Activated CD8-positive, alpha-beta memory T cell treated with anti-CD3 and anti-CD28 coated beads for 1 hour (primary cell): ENCODE measurements around the gene RGS3.
"Not testable (repeated sequence)": the region's sequence is repeated elsewhere in the genome, so short reads cannot be mapped to it uniquely, and the experiment has no call there.

Experiments used
- DNase-seq, 2 donors: peaks; one replicate each; pipeline ENCODE4 v3.0.0-alpha.2; 2020; ENCODE audit warnings: low read depth in 1 of 2; ENCODE audit errors: extremely low read depth in 1 of 2

The RGS3 gene

DNA sequence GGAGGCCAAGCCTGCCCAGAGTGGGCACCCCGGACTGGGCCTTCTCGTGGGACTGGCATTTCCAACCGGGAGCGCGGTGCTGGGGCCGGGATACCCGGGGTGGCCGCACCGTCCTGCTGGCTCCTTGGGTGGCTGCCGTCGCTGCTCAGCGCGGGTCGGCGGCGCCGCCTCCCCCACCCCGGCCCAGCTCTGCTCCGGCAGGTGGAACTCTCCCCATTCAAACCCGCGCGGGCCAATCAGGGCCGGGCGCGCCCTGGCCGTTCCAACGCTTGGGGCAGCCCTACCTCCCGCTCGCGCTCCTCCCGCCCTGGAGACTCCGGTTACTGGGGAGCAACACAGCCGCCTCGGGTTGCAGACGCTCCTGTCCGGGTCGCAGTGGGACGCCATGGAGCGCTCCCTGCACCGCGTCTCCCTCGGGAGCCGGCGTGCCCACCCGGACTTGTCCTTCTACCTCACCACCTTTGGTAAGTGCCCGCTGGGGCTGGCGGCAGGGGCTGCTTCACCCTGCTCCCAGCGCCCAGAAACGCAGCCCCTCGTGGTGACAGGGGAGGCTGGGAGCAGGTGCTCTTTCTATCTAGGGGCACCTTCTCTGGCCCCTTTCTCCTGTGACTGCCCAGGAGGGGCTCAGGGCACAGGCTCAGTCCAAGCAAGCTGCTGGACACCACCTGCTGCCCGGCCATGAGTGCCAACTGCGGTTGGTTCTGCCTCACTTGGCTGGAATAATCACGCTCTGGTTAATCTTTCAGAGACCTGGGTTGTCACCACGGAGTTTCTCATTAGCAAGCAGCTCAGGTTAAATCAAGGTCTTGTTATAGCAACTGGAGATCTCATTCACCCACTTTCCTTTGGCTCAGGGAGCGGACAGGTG, at the start of gene RGS3:
TSS of gene RGS3 (plus strand) at position 310 of the 868 bp plus-strand sequence. CDS start at position 386, 76 bp downstream.
- DNase-seq = no peak

DNA sequence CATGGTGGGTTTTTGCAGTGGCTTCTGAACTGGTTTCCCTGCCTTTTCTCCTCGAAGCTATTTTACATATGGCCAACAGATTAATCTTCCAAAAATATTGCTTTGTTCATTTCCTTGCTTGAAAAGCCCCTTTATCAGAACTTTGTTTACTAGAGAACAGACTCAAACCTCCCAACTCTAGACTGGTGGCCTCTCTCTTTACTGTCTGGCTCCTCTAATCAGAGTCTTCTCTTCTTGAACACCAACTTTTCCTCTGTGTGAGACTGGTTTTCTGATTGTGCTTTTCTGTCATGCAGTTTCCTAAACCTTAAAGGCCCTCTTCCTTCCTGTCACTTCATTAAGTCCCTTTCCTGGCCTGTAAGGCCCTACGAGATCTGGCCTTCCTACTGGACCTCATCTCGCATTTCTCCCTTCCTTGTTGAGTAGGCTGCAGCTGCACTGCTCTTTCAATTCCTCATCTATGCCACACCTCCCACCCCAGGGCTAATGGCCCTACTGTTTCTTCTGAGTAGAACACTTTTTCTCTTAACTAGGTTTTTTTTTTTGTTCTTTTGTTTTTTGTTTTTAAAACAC, 47.3 kb upstream of the RGS3 start:
- no peak for DNase-seq

- no peak for DNase-seq
Measured at GRCh38 chr9:113417370-113417769, 46.2 kb upstream of the RGS3 start.

- DNase-seq = no peak
Measured at GRCh38 chr9:113421726-113422125, 41.8 kb upstream of the RGS3 start.

DNA sequence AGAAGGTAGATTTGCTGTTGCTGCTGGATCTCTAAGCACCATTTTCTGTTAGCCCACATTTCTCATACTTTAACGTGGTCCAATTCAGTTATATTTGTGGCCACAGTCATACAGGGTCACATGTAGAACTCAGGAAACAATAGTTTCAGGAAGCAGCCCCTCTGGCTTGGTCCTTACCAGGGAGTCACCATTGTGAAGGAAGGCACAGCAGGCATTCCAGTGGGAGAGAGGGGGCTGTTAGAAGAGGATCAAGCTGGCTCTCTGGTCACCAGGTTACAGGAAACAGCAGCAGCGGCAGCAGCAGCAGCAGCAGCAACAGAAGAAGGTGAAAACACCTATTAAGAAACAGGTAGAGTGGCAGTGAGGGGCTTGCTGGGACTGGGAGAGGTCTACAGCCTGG, 38.5 kb upstream of the RGS3 start:
- no peak for DNase-seq

GRCh38 chr9:113426701-113427100, 36.8 kb upstream of the RGS3 start:
- DNase-seq = no peak

GRCh38 chr9:113427629-113428028, 35.9 kb upstream of the RGS3 start:
- DNase-seq = no peak

GRCh38 chr9:113428062-113428615, 35.4 kb upstream of the RGS3 start:
- DNase-seq = no peak

- DNase-seq = no peak
Measured at GRCh38 chr9:113431191-113431590, 32.3 kb upstream of the RGS3 start.

DNA sequence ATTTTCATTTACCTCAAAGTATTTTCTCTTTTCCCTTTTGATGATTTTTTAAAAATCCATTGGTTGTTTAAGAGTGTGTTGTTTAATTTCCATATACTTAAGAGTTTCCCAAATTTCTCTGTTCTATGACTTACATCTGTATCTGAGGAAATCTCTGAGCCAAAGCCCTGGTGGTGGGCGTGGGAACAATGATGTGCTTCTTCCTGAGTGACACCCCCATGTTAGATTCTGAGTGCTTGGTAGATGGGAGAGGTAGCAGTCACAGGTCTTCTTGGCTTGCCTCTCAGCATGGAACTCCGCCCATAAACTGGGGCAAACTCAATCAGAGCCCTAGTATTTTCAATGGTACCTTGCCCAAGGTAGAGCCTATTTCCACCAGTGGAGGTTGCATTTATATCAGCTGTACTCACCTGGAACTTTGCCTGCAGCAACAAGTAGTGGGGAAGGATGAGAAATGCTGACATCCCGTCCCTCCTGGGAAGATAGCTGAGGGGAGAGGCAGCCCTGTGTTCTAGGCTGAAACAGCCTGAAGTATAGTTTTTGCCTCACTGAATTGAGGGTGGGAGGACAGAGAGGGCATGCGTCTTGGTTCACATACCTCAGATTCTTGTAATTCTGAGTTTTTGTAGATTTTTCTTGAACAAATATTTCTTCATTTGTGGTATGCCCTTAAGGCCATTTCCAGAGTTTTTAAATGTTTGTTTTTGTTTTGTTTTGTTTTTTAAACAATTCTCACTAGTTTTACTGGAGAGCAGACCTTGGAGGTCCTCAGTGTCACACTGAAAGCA, 26.6 kb upstream of the RGS3 start:
- DNase-seq = no peak

DNA sequence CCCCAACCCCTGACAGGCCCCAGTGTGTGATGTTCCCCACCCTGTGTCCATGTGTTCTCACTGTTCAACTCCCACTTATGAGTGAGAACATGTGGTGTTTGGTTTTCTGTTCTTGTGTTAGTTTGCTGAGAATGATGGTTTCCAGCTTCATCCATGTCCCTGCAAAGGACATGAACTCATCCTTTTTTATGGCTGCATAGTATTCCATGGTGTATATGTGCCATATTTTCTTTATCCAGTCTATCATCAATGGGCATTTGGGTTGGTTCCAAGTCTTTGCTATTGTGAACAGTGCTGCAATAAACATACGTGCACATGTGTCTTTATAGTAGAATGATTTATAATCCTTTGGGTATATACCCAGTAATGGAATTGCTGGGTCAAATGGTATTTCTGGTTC, 25.8 kb upstream of the RGS3 start:
- DNase-seq = not testable (repeated sequence)

DNA sequence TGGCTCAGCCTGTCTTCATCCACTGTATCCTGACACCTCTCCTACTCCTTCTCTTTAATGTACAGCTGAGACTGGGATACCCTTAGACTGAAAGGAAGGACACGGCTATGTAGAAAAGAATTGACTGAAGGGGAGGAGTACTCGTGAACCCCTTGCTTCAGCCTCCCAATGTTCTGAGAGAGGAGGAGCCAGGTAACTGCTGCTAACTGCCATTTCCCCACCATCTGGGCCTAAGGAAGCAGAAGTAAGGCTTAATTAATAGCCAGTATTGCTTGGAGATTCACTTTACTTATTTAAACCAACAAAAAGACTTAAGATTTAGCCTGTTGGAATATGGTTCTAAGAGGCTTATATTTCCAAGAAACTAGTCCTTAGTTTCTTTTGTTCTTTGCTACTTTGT, 18.8 kb upstream of the RGS3 start:
- no peak for DNase-seq

DNA sequence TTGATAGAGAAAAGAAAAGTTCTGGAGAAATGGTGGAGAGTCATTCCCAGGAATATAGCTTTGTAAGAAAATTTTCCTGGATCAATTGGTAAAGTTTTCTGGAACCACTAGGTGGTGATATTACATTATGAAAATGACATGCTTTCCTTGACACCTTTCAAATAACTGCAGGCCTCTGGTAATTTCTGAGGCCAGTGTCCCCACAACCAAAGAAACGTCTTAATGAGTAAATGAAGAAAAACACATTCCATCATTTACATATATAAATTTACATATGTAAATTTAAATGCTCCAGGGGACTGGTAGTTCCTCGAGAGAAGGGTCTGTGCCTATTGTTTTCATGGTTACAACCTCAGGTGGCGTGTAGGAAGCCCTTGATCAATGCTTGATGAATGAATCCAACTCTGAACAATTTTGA, 17.2 kb upstream of the RGS3 start:
- DNase-seq = no peak

GRCh38 chr9:113449376-113449775, 14.2 kb upstream of the RGS3 start:
- no peak for DNase-seq

DNA sequence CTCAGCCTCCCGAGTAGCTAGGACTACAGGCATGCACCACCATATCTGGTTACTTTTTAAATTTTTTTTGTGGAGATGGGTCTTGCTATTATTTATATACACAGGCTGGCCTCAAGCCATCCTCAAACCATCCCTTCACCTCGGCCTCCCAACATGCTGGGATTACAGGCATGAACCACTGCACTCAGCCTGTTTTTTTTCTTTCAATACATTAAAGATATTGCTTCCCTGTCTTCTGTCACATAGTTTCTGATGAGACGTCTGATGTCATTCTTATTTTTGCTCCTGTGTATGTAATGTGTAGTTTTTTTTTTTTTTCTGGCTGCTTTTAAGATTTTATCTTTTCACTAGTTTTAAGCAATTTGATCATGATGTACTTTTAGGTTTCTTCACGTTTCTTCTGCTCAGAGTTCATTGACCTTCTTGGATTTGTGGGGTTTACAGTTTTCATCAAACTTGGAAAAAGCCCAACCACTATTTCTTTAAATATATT, 11.4 kb upstream of the RGS3 start:
- no peak for DNase-seq

DNA sequence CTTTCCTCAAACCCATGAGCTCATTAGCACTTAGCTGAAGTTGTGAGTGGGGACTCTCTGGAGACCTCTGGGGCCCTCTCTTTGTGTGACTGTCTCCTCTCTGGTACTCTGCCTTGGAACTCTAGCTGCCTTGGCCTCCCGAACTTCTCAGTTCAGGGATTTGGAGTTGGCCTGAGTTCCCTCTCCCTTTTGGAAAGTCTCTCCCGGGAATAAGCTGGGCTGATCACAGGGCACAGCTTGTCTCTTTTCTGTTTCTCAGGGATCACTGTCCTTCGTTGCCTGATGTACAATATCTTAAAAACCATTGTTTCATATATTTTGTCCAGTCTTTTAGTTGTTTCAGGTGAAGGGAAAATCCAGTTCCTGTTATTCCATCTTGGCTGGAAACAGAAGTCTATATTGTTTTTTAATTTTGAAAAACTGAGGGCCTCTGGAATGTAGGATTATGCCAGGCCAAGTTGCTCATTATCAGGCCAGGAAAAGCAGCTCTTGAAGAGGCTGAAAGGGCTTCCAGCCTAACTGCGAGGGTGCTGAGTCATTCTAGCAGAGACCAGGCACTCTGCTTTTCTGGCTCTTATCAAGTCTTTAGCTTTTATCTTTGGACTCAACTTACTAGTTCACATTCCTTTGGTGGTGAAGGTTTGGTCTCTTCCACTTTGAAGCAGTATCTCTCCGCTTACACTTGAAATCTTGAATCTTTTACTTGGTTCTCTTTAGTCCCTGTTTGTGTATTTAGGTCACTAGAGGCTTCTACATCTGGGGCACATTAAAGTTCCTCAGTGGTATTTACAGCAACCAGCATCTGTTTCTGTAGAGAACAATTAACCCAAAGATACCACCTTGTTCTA, 8.4 kb upstream of the RGS3 start:
- no peak for DNase-seq

GRCh38 chr9:113456235-113456634, 7.3 kb upstream of the RGS3 start:
- no peak for DNase-seq

- DNase-seq = no peak
Measured at GRCh38 chr9:113461285-113461684, 2.2 kb upstream of the RGS3 start.

DNA sequence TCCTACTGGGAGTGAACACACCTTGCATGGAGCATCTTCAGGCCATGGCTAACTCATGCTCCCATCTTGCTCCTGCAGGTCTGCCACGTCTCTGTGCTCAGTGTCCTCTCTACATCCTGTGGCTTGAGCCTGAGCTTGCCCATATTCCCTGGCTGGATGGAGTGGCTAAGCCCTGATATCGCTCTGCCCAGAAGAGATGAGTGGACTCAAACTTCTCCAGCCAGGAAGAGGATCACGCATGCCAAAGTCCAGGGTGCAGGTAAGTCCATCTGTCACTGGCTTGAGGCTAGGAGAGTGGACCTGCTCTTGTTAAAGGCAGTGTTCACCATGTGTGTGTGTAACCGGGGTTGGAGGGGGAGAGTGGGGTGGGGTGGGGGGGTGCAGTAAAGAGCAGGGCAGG, 1.6 kb upstream of the RGS3 start:
- DNase-seq = no peak

DNA sequence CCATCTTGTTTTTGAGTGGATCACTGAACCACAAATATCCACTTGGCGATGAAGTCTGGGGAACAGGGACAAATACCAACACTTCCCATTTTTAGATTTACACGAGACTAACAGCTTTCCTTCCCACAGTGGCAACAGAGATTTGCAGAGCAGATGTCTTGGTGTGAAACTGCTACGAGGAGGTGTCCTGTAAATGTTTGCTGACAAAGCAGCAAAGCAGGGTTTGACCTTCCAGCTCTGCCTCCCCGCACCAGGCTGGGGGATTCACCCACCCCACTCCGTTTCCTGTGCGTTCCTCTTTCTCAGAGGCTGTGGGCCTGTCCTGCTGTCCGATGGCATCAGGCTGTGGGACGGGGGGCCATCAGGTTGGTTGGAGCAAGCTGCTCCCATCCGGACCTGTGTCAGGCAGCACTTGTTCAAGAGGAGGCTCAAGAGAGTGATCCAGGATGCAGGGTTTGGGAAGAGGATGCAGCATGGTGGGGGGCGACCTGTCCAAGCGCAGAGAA, 693 bp upstream of the RGS3 start:
- DNase-seq = no peak
